Superior temporal gyrus (tissue), 1 donor: Measurements from ENCODE around the gene IL1RAPL2.
"Not testable (repeated sequence)": the region's sequence is repeated elsewhere in the genome, so short reads cannot be mapped to it uniquely, and the experiment has no call there.

Experiments
- DNase-seq: peaks from one replicate; pipeline ENCODE4 v3.0.0-alpha.2; 2016; ENCODE audit errors: extremely low spot score

IL1RAPL2 gene

GRCh38 chrX:105803891-105804290, 1237.9 kb downstream of the IL1RAPL2 start:
- DNase-seq: no peak

- DNase-seq: not testable (repeated sequence)
These were observed 1239.7 kb downstream of the IL1RAPL2 start for GRCh38 chrX:105805655-105806054.

- DNase-seq: no peak
These were observed 1250.5 kb downstream of the IL1RAPL2 start for GRCh38 chrX:105816517-105816916.
